ENCODE data around the gene PHYH.
"Not testable (repeated sequence)": the region's sequence is repeated elsewhere in the genome, so short reads cannot be mapped to it uniquely, and the experiment has no call there.

Gene PHYH

GRCh38 chr10:13294784-13295183, 5.1 kb downstream of the PHYH start:
- no peak overlapping the region for H3K18ac ChIP-seq (ENCODE audit: low read length)
- no peaks in the 10 kb centered on the region for H3K36me3 ChIP-seq (ENCODE audit: control insufficient read depth, insufficient read depth, low read length)
- WGBS (ENCODE audit: extremely low coverage, insufficient coverage, low lambda C conversion rate), result no CpG with 5 or more reads among the region's 2 CpGs

GRCh38 chr10:13291821-13292773, 7.8 kb downstream of the PHYH start:
- H2AK5ac ChIP-seq (ENCODE audit: low read length), result no peak overlapping the region
- no peaks in the 10 kb centered on the region for H3K79me1 ChIP-seq (ENCODE audit: low read length)
- no peaks in the 10 kb centered on the region for H3K27me3 ChIP-seq (ENCODE audit: insufficient read depth, low read length, poor library complexity)
- H3K27ac ChIP-seq (ENCODE audit: low read depth, low read length), result no peak overlapping the region
- no peak overlapping the region for H3K23ac ChIP-seq (ENCODE audit: low read length)
- no peak overlapping the region for H4K8ac ChIP-seq (ENCODE audit: low read depth, low read length)
- H2BK15ac ChIP-seq (replicated peaks; ENCODE audit: low read depth), result no peak overlapping the region
- no peak overlapping the region for H3K9ac ChIP-seq (ENCODE audit: low read length)
- no peak overlapping the region for H3K4me3 ChIP-seq (ENCODE audit: low read length)
- H3K18ac ChIP-seq (ENCODE audit: low read length), result no peak overlapping the region
- no peak overlapping the region for H4K5ac ChIP-seq (ENCODE audit: low read length)
- no peaks in the 10 kb centered on the region for H3K79me2 ChIP-seq (ENCODE audit: control insufficient read depth, insufficient read depth, low read length)
- no peak overlapping the region for H3K4me2 ChIP-seq (ENCODE audit: low read length)
- no peak overlapping the region for H3K56ac ChIP-seq (ENCODE audit: low read length)
- no peaks in the 10 kb centered on the region for H3K4me1 ChIP-seq (ENCODE audit: control insufficient read depth, low read depth, low read length)
- no peak overlapping the region for H2BK120ac ChIP-seq (ENCODE audit: low read depth, low read length)
- no peaks in the 10 kb centered on the region for H3K36me3 ChIP-seq (ENCODE audit: control insufficient read depth, insufficient read depth, low read length)
- no peak overlapping the region for H3K4ac ChIP-seq (ENCODE audit: low read depth, low read length)
- no peak overlapping the region for H2BK5ac ChIP-seq (ENCODE audit: low read length)
- WGBS (ENCODE audit: extremely low coverage, insufficient coverage, low lambda C conversion rate), result no CpG with 5 or more reads among the region's 19 CpGs
- DNase-seq, result no peak

More at GRCh38 chr10:13294784-13295183, 5.1 kb downstream of the PHYH start:
- Histone ChIP-seq H3K4me1 (ENCODE audit: control insufficient read depth, low read depth, low read length) (no peaks in the 10 kb centered on the region), H3K9ac (ENCODE audit: low read length) (no peak overlapping the region), H3K23ac (ENCODE audit: low read length) (no peak overlapping the region), H3K4ac (ENCODE audit: low read depth, low read length) (no peak overlapping the region), H2BK120ac (ENCODE audit: low read depth, low read length) (no peak overlapping the region), H3K27ac (ENCODE audit: low read depth, low read length) (no peak overlapping the region), H3K79me1 (ENCODE audit: low read length) (no peaks in the 10 kb centered on the region), H2BK5ac (ENCODE audit: low read length) (no peak overlapping the region), H3K4me2 (ENCODE audit: low read length) (no peak overlapping the region), H4K8ac (ENCODE audit: low read depth, low read length) (no peak overlapping the region), H2AK5ac (ENCODE audit: low read length) (no peak overlapping the region), H3K27me3 (ENCODE audit: insufficient read depth, low read length, poor library complexity) (no peaks in the 10 kb centered on the region), H3K79me2 (ENCODE audit: control insufficient read depth, insufficient read depth, low read length) (no peaks in the 10 kb centered on the region), H3K4me3 (ENCODE audit: low read length) (no peak overlapping the region), H2BK15ac (replicated peaks; ENCODE audit: low read depth) (no peak overlapping the region), H4K5ac (ENCODE audit: low read length) (no peak overlapping the region), H3K56ac (ENCODE audit: low read length) (no peak overlapping the region)
- DNase-seq, result no peak

- Histone ChIP-seq H3K23ac (ENCODE audit: low read length) (no peak overlapping the region), H3K27ac (ENCODE audit: low read depth, low read length) (no peak overlapping the region), H2BK5ac (ENCODE audit: low read length) (no peak overlapping the region), H4K8ac (ENCODE audit: low read depth, low read length) (no peak overlapping the region), H2BK120ac (ENCODE audit: low read depth, low read length) (no peak overlapping the region), H3K4me3 (ENCODE audit: low read length) (no peak overlapping the region), H2BK15ac (replicated peaks; ENCODE audit: low read depth) (no peak overlapping the region), H3K18ac (ENCODE audit: low read length) (no peak overlapping the region), H3K4me1 (ENCODE audit: control insufficient read depth, low read depth, low read length) (no peaks in the 10 kb centered on the region), H3K79me1 (ENCODE audit: low read length) (no peaks in the 10 kb centered on the region), H3K79me2 (ENCODE audit: control insufficient read depth, insufficient read depth, low read length) (no peaks in the 10 kb centered on the region), H4K5ac (ENCODE audit: low read length) (no peak overlapping the region), H3K27me3 (ENCODE audit: insufficient read depth, low read length, poor library complexity) (no peaks in the 10 kb centered on the region), H3K4ac (ENCODE audit: low read depth, low read length) (no peak overlapping the region), H3K36me3 (ENCODE audit: control insufficient read depth, insufficient read depth, low read length) (no peaks in the 10 kb centered on the region), H2AK5ac (ENCODE audit: low read length) (no peak overlapping the region), H3K9ac (ENCODE audit: low read length) (no peak overlapping the region), H3K56ac (ENCODE audit: low read length) (no peak overlapping the region), H3K4me2 (ENCODE audit: low read length) (no peak overlapping the region)
- WGBS (ENCODE audit: extremely low coverage, insufficient coverage, low lambda C conversion rate), result no CpG with 5 or more reads among the region's 4 CpGs
- DNase-seq, result no peak
Measured at GRCh38 chr10:13291061-13291460, 8.8 kb downstream of the PHYH start.

GRCh38 chr10:13284050-13284449, 15.8 kb downstream of the PHYH start:
- Histone ChIP-seq H3K79me2 (ENCODE audit: control insufficient read depth, insufficient read depth, low read length) (no peaks in the 10 kb centered on the region), H3K36me3 (ENCODE audit: control insufficient read depth, insufficient read depth, low read length) (no peaks in the 10 kb centered on the region), H3K4me2 (ENCODE audit: low read length) (no peak overlapping the region), H3K27me3 (ENCODE audit: insufficient read depth, low read length, poor library complexity) (no peaks in the 10 kb centered on the region), H3K4me1 (ENCODE audit: control insufficient read depth, low read depth, low read length) (no peaks in the 10 kb centered on the region), H3K18ac (ENCODE audit: low read length) (no peak overlapping the region), H2BK15ac (replicated peaks; ENCODE audit: low read depth) (no peak overlapping the region), H3K27ac (ENCODE audit: low read depth, low read length) (no peak overlapping the region), H3K4ac (ENCODE audit: low read depth, low read length) (no peak overlapping the region), H2AK5ac (ENCODE audit: low read length) (no peak overlapping the region), H4K8ac (ENCODE audit: low read depth, low read length) (no peak overlapping the region), H2BK120ac (ENCODE audit: low read depth, low read length) (no peak overlapping the region), H3K23ac (ENCODE audit: low read length) (no peak overlapping the region), H3K56ac (ENCODE audit: low read length) (no peak overlapping the region), H3K4me3 (ENCODE audit: low read length) (no peak overlapping the region), H3K9ac (ENCODE audit: low read length) (no peak overlapping the region), H4K5ac (ENCODE audit: low read length) (no peak overlapping the region), H2BK5ac (ENCODE audit: low read length) (no peak overlapping the region), H3K79me1 (ENCODE audit: low read length) (no peaks in the 10 kb centered on the region)
- WGBS (ENCODE audit: extremely low coverage, insufficient coverage, low lambda C conversion rate), result no CpG with 5 or more reads among the region's 4 CpGs
- DNase-seq, result no peak

- H3K4me2 ChIP-seq (ENCODE audit: low read length); H3K56ac ChIP-seq (ENCODE audit: low read length); H3K27ac ChIP-seq (ENCODE audit: low read depth, low read length); H2BK15ac ChIP-seq (replicated peaks; ENCODE audit: low read depth); H3K18ac ChIP-seq (ENCODE audit: low read length); H3K27me3 ChIP-seq (ENCODE audit: insufficient read depth, low read length, poor library complexity); H2AK5ac ChIP-seq (ENCODE audit: low read length); DNase-seq; H2BK5ac ChIP-seq (ENCODE audit: low read length); H3K4me1 ChIP-seq (ENCODE audit: control insufficient read depth, low read depth, low read length); H3K9ac ChIP-seq (ENCODE audit: low read length); H3K4ac ChIP-seq (ENCODE audit: low read depth, low read length); H4K5ac ChIP-seq (ENCODE audit: low read length); H2BK120ac ChIP-seq (ENCODE audit: low read depth, low read length); H3K23ac ChIP-seq (ENCODE audit: low read length); H3K79me1 ChIP-seq (ENCODE audit: low read length); H4K8ac ChIP-seq (ENCODE audit: low read depth, low read length); H3K79me2 ChIP-seq (ENCODE audit: control insufficient read depth, insufficient read depth, low read length); H3K4me3 ChIP-seq (ENCODE audit: low read length); H3K36me3 ChIP-seq (ENCODE audit: control insufficient read depth, insufficient read depth, low read length): not testable (repeated sequence)
- no CpG with 5 or more reads among the region's 6 CpGs for WGBS (ENCODE audit: extremely low coverage, insufficient coverage, low lambda C conversion rate)
Measured at GRCh38 chr10:13282348-13282747, 17.5 kb downstream of the PHYH start.

Data from mesendoderm (in vitro differentiated cells).